Neural progenitor cell (in vitro differentiated cells): ENCODE data around the gene KASH5.

ENCODE experiments used
- EZH2phosphoT487 ChIP-seq: fragments of 200-600 bp; sonication (generic); IDR thresholded peaks from 2 replicates; pipeline ENCODE4 v1.6.1; 2017; ENCODE audit warnings: antibody characterized with exemption
- TF ChIP-seq, protein P1 (sequence below): fragments of 200-600 bp; sonication (generic); IDR thresholded peaks from 2 replicates; pipeline ENCODE4 v1.5.1; 2017; ENCODE audit warnings: antibody characterized with exemption, mild to moderate bottlenecking

DNA sequence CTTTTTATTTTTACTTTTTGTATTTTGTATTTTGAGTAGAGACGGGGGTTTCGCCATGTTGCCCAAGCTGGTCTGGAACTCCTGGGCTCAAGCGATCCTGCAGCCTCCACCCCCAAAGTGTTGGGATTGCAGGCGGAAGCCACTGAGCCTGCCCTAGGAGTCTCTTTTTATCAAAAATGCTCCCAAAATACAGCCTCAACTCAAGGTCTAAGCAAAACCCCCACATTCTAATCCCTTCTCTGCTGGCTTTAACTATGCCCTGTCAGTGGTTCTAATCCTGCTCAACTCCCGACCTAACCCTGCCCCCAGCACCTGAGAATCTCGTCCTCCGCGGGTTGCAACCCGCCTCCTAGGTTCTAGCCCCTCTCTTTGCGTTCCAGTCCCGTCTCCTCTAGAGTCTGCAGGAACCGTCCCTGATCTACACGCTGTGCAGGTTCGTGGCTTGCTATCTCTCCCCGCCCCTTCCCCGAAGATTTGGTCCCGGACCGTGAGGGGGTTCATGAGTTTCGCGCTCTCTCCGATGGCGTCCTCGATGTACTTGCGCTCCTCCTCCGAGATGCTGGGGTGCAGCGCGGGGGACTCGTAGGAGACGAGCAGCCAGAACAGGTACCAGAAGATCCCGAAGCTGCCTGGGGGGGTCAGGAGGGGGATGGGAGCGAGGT is 45.3 kb downstream of the KASH5 start:
- TF ChIP-seq, protein P1, sequence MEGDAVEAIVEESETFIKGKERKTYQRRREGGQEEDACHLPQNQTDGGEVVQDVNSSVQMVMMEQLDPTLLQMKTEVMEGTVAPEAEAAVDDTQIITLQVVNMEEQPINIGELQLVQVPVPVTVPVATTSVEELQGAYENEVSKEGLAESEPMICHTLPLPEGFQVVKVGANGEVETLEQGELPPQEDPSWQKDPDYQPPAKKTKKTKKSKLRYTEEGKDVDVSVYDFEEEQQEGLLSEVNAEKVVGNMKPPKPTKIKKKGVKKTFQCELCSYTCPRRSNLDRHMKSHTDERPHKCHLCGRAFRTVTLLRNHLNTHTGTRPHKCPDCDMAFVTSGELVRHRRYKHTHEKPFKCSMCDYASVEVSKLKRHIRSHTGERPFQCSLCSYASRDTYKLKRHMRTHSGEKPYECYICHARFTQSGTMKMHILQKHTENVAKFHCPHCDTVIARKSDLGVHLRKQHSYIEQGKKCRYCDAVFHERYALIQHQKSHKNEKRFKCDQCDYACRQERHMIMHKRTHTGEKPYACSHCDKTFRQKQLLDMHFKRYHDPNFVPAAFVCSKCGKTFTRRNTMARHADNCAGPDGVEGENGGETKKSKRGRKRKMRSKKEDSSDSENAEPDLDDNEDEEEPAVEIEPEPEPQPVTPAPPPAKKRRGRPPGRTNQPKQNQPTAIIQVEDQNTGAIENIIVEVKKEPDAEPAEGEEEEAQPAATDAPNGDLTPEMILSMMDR = no peak
- no peak for TF ChIP-seq EZH2phosphoT487
